Measurements from ENCODE around the gene HLA-E.
"Not testable (repeated sequence)": the region's sequence is repeated elsewhere in the genome, so short reads cannot be mapped to it uniquely, and the experiment has no call there.

HLA-E gene

DNA sequence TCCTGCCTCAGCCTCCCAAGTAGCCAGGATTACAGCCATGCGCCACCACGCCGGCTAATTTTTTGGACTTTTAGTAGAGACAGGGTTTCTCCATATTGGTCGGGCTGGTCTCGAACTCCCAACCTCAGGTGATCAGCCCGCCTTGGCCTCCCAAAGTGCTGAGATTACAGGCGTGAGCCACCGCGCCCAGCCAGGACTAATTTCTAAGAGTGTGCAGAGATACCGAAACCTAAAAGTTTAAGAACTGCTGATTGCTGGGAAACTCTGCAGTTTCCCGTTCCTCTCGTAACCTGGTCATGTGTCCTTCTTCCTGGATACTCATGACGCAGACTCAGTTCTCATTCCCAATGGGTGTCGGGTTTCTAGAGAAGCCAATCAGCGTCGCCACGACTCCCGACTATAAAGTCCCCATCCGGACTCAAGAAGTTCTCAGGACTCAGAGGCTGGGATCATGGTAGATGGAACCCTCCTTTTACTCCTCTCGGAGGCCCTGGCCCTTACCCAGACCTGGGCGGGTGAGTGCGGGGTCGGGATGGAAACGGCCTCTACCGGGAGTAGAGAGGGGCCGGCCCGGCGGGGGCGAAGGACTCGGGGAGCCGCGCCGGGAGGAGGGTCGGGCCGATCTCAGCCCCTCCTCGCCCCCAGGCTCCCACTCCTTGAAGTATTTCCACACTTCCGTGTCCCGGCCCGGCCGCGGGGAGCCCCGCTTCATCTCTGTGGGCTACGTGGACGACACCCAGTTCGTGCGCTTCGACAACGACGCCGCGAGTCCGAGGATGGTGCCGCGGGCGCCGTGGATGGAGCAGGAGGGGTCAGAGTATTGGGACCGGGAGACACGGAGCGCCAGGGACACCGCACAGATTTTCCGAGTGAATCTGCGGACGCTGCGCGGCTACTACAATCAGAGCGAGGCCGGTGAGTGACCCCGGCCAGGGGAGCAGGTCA lies at the start of gene HLA-E:
Gene HLA-E, plus strand, starts transcription at position 429 of the 945 bp plus-strand sequence. Its CDS starts 23 bp downstream, at position 452.
- peak; percentile 80 for DNase-seq

DNA sequence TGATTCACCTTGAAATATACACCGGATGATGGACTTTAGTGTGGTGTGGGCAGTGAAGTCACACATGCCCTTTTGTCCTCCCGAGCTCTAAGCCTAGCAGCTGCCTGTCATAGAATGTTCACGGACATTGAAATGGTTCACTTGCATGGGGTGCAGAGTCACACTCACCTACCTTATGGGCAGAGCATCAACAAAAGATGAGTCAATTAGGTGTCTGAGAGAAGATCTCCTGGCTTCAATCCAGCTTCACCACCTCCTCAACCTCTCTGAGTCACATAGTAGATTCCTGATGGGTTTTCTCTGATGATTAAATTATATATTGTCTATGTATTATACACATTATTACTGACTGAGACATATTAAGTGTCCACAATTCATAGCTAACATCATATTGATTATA lies 48.1 kb upstream of the HLA-E start:
- no peak for DNase-seq

DNA sequence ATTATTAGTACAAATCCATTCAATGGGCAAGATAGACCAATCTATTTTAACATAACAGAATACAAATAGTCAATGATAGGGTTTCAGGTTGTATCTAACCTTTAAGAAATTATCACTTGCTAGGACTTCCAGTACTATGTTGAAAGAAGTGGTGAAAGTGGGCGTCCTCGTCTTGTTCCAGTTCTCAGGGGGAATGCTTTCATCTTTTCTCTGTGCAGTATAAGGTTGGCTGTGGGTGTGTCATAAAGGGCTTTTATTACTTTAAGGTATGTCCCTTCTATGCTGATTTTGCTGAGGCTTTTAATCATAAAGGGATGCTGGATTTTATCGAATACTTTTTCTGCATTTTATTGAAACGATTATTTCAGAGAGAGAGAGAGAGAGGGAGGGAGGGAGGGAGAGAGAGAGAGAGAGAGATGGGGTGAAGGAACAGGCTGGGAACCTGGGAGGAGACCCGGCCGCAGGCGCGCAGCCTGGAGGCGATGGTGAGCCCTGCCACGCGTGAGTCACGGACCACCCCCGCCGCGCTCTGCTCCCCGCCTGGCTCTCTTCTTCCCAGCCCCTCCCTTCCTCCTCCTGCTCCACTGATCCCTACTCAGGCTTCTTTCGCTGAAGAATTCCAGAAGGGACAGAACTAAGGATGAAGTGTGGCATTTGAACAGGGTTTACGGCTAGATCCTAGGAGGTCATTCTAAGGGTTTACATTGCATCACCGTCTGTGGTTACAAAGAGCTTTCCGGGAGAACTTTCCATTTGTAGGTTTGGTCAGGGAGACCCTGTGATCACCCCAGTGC lies 45.5 kb upstream of the HLA-E start:
- DNase-seq = no peak

DNA sequence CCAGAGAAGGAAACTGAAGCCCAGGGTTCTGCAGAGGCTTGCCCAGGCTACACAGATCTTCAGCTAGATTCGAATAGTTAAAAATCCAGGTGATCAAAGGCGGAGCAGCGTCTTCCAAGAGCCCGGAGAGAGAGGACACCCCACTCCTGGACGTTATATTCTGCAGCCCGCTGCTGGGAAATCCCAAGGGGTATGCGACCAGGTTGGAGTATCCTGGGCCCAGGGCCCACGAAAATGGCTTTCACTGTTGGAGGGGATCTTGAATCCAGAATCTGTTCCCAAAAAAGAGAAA lies 44.9 kb upstream of the HLA-E start:
- DNase-seq = no peak

DNA sequence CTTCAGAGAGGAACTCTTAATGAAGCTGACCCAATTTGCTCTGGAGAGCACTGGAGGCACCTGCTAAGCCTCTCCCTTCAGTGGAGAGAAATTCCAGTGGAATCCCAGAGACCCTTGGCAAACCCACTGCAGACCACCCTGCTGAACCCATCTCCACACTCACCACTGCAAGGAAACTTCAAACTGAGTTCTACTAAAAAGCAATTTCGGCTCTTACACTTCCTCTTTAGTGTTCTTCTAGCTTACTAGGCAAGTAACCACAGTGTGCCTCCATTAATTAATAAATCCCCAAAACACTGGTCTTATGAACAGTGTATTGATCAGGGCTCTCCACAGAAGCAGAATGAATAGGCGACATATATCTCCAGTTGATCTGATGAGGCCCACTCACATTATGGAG lies 43.0 kb upstream of the HLA-E start:
- no peak for DNase-seq

DNA sequence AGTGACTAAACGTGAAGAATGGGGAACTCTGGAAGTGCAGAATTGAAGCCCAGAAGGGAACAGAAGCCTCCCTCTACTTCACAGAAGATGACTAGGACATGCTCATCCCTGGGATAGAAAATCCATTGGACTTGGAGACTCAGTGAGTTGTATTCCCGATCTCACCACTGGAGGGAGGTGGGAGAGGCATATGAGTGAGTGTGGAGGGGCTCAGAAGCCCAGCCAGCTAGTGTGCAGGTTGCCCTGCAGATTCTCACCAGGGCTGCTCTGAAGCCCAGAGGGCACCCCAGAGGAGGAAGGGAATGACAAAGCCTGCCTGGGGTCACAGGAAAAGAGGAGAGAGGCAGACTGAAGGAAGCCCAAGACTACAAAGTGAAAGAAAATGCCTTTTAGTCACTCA lies 42.1 kb upstream of the HLA-E start:
- no peak for DNase-seq

DNA sequence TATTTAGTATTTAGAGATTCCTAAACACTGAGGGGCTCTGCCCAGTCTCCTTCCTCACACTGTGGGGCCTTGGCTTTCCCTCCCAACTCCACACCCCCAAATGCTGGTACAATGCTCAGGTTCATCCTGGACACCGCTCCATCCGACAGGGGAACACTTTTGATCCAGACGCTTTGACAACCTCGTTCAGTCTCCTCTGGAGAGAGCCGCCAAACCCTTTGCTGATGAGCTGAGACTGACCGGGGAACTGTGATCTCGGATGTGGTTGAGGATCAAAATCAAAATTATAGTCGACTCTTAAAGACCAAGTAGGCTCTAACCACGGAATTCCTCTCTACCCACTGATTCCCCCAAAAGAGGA lies 38.8 kb upstream of the HLA-E start:
- DNase-seq = no peak

DNA sequence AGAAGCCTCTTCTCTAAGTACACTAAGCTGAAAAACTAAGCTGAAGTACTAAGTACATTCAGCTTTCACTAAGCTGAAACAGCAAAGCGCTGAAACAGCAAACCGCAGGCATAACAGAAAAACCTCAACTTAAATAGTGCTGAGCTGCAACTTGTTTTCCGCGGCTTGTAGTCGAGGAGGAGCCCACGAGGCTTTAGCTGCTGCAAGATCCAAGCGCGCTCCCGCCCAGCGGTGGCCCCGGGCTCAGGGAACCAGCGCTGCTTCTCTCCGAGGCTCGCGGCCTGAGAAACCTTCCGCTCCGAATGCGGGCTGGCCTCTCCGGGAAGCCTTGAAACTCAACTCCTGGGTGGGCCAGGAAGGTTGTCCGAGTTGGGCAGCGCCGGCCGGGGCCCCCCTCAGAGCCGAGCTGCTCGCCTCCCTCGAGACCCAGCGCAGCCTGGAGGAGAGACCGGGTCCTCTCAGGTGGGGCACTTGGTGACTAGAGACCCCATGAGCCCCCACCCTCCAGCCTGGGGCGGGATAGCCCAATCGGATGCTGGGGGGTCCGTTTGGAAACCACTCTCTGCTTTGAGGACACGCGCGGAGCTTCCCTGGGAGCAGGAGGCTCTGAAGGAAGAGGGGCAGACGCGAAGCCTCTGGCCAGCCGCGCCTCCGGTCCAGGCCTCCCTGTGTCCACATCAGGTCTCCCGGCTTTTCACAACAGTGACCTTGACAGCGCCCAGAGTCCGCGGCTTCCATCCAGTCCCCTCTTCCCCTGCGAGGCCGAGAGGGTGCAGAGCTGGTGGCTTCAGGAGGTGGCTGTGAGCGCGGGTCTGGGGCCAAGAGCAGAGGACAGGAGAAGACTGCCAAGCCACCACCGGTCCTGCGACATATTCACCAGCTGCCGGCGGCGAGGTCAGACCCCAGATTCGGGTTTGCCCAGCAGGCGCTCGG lies 38.1 kb upstream of the HLA-E start:
- peak; percentile 63 for DNase-seq

DNA sequence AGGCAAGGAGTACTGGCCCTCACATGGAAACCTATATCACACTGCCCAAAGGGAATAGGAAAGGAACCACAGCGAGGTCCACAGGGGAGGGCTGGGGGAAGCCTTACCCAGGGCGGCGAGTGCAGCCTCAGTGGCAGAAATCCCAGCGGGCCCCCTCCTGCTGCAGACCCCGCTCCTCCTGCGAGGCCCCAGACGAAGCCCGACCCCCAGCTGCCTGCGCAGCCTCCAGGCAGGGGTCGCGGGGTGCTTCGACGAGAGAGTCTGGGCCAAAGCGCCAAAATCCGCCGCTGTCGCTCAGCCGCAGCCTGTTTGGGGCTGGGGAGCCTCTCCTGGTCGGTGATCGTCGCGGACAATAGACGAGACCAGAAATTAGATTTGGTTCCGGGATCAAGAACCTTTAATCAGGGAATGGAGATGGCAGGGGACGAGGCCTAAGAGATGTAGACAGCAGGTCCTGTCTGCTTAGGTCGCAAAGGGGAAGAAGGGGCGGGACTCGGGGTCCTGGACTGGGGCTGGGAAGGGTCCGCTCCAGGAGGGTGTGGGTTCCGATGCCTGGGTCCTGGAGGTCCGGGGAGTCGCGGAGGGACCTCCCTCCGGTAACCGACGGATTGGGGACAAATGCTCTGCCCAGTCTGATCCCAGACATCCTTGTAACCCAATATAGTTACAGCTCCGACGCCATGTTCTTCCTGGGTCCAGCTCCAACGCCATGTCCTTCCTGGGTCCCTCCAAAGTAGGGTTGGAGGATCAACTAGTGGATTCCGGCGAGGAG lies 36.4 kb upstream of the HLA-E start:
- DNase-seq = no peak

DNA sequence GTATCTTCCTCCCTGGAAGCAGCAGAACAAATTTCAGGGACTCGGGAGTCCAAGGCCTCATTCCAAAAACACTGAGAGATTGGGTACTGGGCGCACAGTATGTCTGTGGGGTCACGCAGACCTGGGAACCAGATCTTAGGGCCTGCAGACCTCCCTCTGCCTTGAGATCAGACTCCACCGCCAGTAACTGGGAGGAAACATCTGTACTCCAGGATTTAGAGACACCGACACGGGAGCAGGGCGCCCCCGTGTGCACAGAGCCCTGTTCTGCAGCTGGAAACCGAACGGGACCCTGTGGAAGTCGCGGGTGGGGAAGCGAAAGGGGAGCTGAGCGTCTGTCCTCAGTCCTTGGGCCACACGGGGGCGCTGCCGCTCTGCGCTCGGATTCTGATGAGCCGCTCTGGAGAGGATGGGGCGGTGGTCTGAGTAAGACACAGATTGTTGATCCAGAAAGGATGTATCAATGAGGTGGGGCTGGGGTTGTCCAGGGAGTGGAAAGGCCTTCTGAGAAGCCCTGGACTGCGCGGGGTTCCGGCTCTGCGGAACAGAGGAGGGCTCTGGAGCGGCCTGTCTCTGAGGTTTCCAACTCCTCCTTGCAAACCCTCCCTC lies 35.7 kb upstream of the HLA-E start:
- DNase-seq = peak; percentile 88

DNA sequence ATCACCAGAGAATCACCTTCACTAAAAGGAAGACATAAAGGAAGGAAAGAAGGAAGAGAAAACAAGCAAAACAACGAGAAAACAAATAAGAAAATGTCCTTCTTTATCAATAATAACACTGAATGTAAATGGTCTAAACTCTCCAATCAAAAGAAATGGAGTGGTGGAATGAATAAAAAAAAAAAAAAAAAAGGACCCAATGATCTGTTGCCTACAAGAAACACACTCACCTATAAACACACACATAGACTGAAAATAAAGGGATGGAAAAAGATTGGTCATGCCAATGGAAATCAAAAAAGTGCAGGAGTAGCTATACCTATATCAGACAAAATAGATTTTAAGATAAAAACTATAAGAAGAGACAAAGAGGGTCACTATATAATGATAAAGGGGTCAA lies 30.2 kb upstream of the HLA-E start:
- DNase-seq = no peak

DNA sequence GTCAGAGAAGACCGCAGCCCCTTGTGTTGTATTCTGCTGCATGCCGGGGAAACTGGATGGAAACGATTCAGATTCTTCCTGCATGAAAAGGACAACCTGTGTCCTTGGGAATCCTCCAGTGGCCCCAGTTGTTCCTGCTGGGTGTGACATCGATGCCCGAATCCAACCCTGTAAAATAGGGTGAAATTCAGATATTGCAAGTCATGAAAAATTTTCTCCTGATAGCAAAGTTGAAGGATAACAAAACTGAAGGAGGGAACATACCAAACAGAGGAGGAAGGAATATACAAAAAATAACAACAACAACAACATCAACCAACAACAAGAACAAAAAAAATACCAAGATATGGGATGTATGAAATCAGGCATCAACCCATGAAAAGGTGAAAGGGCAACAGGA lies 28.3 kb upstream of the HLA-E start:
- DNase-seq = no peak

DNA sequence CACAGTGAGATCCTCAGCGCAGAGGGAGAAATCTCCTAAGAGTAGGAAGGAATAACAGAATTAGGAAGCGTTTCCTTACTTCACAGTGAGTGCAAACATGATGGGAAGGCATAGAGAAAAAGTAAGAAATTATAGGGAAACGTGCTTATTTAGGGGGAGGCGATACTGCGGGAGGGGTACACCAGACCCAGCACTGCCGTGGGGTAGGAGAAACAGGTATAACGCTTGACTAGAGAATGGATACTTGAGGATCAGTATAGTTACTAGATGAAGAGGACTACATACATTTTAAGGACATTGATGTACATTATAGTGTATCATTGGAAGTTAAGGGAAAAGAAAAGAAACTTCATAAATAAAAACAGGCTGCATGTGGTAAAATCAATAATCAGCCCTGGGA lies 26.8 kb upstream of the HLA-E start:
- DNase-seq = no peak

DNA sequence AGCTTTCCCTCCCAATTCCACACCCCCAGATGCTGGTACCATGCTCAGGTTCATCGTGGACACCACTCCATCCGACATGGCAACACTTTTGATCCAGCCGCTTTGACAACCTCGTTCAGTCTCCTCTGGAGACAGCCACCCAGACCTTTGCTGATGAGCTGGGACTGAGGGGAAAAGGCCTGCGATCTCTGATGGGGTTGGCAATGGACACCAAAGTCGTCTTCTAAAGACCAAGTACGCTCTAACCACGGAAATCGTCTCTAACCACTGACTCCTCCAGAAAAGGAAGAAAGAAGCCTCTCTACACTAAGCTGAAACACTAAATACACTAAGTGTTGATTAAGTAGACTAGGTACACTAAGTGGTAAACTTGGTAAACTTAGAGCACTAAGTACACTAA lies 26.1 kb upstream of the HLA-E start:
- DNase-seq = no peak

DNA sequence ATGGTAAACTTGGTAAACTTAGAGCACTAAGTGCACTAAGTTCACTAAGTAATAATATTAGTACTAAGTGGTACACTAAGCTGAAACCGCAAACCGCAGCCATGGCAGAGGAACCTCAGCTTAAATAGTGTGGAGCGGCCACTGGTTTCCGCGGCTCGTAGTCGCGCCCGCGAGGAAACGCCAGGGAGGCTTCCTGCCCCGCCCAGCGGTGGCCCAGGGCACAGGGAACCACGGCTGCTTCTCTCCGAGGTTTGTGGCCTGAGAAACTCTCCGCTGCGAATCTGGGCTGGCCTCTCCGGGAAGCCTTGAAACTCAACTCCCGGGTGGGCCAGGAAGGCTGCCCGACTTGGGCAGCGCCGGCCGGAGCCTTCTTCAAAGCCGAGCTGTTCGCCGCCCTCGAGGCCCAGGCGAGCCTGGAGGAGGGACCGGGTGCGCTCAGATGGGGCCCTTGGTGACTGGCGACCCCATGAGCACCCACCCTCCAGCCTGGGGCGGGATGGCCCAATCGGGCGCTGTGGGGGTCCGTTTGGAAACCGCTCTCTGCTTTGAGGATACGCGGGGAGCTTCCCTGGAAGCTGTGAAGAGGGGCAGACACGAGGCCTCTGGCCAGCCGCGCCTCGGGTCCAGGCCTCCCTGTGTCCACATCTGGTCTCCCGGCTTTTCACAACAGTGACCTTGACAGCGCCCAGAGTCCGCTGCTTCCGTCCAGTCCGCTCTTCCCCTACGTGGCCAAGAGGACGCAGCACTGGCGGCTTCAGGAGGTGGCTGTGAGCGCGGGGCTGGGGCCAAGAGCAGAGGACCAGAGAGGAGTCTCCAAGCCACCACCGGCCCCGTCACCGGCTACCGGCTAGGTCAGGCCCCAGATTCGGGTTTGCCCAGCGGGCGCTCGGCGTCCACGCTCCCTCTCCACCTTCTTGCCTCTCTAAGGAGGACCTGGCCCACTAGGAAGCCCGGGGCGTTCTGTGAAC lies 25.4 kb upstream of the HLA-E start:
- DNase-seq = peak; percentile 69

DNA sequence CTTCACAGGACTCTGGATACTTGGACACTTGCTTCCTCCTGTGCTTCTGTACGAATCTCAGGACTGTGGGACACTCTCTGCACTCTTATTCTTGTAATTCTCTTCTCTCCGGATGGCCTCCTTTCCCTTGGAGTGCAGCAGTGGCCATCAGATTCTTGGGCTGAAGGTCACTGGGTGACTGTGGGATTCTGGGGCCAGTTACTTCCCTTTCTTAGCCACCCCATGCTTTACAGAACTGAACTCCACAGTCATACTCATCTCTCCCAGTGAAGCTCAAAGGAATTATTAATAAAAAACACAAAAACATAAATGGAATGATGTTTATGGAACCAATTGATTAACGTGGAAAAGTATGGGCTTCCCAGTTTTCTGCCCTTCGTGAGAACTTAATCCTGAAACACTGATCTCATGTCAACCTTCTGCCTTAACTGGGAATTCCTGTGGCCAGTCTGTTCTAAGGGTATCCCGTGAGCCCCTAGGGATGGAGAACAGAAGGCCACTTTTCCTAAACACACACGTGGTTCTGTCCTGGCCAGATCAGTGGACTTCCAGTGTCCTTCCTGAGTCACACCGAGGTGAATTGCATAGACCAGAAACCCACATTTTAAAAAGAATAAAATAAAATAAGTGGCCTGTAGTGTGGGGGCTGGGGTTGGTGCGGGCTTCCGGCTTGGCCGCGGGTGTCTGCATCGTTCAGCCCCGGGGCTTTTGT lies 23.6 kb upstream of the HLA-E start:
- DNase-seq = no peak

DNA sequence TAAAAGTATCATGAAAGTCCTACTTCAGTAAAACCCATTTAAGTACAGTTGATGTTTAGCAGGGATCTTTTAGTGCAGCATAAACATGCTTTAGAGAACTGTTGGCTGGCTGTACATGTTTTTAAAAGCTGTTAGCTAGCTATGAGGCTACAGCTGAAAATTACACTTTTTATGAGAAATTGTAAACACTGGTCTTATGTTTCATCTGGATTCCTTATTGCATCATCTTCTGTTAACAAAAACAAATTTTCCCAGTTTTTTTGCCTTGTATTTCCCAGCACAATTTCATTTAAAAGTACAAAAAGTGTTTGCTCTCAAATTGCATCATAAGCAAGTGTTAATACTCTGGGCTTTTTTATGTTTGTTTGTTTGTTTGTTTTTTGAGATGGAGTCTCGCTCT lies 18.3 kb upstream of the HLA-E start:
- no peak for DNase-seq

DNA sequence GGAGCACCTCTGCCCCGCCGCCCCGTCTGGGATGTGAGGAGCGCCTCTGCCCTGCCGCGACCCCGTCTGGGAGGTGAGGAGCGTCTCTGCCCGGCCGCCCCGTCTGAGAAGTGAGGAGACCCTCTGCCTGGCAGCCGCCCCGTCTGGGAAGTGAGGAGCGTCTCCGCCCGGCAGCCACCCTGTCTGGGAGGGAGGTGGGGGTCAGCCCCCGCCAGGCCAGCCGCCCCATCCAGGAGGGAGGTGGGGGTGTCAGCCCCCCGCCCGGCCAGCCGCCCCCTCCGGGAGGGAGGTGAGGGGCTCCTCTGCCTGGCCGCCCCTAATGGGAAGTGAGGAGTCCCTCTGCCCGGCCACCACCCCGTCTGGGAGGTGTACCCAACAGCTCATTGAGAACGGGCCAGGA lies 14.2 kb upstream of the HLA-E start:
- not testable (repeated sequence) for DNase-seq

DNA sequence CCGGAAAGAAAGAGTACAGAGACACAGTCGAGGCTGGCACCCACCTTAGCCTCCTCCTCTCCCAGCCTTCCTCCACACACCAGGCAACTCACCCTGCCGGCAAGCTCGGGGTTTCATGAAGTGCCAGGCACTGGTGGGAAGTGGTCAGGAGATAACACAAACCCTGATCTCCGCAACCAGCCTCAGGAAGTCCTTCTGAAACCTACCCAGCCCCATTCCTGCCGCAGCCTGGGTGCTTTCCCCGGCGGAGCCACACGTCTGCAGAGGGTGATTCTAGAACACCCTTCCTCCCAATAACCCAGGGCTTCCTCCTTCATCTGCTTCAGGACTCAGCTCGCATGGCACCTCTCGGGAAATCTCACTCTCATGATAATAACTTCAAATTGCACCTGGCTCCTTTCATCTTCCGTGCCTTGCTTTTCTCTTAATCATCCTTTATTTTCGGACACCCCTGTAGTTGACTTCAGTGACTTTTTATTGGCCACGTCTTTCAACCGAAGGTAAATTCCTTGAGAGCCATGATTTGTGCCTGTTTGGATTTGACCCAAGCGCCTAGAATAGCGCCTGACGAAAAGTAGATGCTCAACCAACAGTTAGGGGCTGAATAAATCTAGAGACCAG lies 8.7 kb upstream of the HLA-E start:
- peak; percentile 62 for DNase-seq

Data from activated T-cell treated with anti-CD3 and anti-CD28 coated beads, Interleukin-2, amount 50 U/mL, for 1 hour (primary cell).